SK-N-SH treated with all-trans-retinoic acid at 6 μM for 48 hours (cell line): ENCODE measurements around the gene SLF1.

ENCODE experiments used
- ARNTL ChIP-seq: fragments of 450-650 bp; formaldehyde crosslinking; IDR thresholded peaks from 2 replicates; pipeline ENCODE4 v1.5.0; 2020; ENCODE audit warnings: low read depth, mild to moderate bottlenecking, moderate library complexity, borderline replicate concordance
- CREB5 ChIP-seq: fragments of 250-450 bp; sonication (Bioruptor Pico); IDR thresholded peaks from 2 replicates; pipeline ENCODE4 v1.5.1; 2020; ENCODE audit warnings: low read depth, mild to moderate bottlenecking, moderate library complexity
- POU6F1 ChIP-seq: fragments of 250-450 bp; sonication (Bioruptor Pico); IDR thresholded peaks from 2 replicates; pipeline ENCODE4 v1.8.0; 2021; ENCODE audit warnings: low read depth, mild to moderate bottlenecking, moderate library complexity, borderline replicate concordance
- ZFP3 ChIP-seq: fragments of 250-450 bp; sonication (Bioruptor Pico); IDR thresholded peaks from 2 replicates; pipeline ENCODE4 v1.5.0; 2020; ENCODE audit warnings: mild to moderate bottlenecking, moderate library complexity
- ZFP30 ChIP-seq: fragments of 450-650 bp; formaldehyde crosslinking; IDR thresholded peaks from 2 replicates; pipeline ENCODE4 v1.5.0; 2022; ENCODE audit warnings: mild to moderate bottlenecking, moderate library complexity
- TF ChIP-seq, protein P1 (sequence below): fragments of 250-450 bp; sonication (Bioruptor Pico); IDR thresholded peaks from 2 replicates; pipeline ENCODE4 v1.8.0; 2020; ENCODE audit warnings: mild to moderate bottlenecking, moderate library complexity, borderline replicate concordance

GRCh38 chr5:94709277-94709676 is 90.8 kb downstream of the SLF1 start:
- TF ChIP-seq ARNTL (CRISPR knock-in tag) (no peak), CREB5 (CRISPR knock-in tag) (no peak), ZFP3 (CRISPR knock-in tag) (no peak), POU6F1 (no peak), ZFP30 (CRISPR knock-in tag) (no peak)
- TF ChIP-seq, protein P1, sequence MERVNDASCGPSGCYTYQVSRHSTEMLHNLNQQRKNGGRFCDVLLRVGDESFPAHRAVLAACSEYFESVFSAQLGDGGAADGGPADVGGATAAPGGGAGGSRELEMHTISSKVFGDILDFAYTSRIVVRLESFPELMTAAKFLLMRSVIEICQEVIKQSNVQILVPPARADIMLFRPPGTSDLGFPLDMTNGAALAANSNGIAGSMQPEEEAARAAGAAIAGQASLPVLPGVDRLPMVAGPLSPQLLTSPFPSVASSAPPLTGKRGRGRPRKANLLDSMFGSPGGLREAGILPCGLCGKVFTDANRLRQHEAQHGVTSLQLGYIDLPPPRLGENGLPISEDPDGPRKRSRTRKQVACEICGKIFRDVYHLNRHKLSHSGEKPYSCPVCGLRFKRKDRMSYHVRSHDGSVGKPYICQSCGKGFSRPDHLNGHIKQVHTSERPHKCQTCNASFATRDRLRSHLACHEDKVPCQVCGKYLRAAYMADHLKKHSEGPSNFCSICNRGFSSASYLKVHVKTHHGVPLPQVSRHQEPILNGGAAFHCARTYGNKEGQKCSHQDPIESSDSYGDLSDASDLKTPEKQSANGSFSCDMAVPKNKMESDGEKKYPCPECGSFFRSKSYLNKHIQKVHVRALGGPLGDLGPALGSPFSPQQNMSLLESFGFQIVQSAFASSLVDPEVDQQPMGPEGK (CRISPR knock-in tag) = no peak
